Measurements from ENCODE around the gene CDRT4. TPM values are rescaled to one million over a fixed set of nuclear protein-coding genes. Genes with fewer than 3 reads are reported as not detected.

CDRT4 gene
- polyA plus RNA-seq, 2 of the 4 experiments (the other 2 are of a cell fraction), result 0.58 to 5.4 TPM

DNA sequence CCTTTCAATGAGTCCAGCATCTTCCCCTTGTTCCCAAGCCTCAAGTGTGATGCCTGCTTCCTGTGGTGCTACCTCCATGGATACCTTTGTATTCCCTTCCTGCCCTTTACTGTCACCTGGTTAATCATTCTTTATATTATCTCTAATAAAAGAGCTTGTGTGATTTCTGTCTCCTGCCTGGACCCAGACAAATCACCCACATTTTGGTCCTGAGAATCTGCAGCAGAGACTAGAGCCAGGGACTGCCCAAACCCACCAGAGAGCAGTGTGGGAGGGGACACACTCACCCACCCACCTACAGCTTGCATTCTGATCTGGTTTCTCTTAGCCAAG is 30.2 kb downstream of the CDRT4 start:
- Histone ChIP-seq H3K27ac (no peak overlapping the region), H3K4me2 (no peak overlapping the region), H3K9me3 (no peaks in the 10 kb centered on the region), H3K4me1 (no peaks in the 10 kb centered on the region), H3K4me3 (no peak overlapping the region)
- DNase-seq (ENCODE audit: low read depth in 1 of 2, low spot score in 1 of 2) (no peak), ATAC-seq (no peak), FAIRE-seq (no peak)
- TF ChIP-seq RCOR1 (IDR thresholded peaks at IDR 0.05; ENCODE audit: low read depth, low read length) (no peak), BHLHE40 (IDR thresholded peaks at IDR 0.05; ENCODE audit: low read depth, low read length) (no peak), HOXB13 (CRISPR knock-in tag; IDR thresholded peaks at IDR 0.05; ENCODE audit: low read depth) (no peak), KDM5A (IDR thresholded peaks at IDR 0.05) (no peak), TP53 (CRISPR knock-in tag; IDR thresholded peaks at IDR 0.05) (no peak), GATA3 (IDR thresholded peaks at IDR 0.05; ENCODE audit: borderline replicate concordance) (no peak), HOXB5 (CRISPR knock-in tag; IDR thresholded peaks at IDR 0.05) (no peak), HDAC2 (IDR thresholded peaks at IDR 0.05) (no peak), CBX2 (IDR thresholded peaks at IDR 0.05; ENCODE audit: borderline replicate concordance, low read depth) (no peak), FOSB (CRISPR knock-in tag; IDR thresholded peaks at IDR 0.05) (no peak), FOSL2 (IDR thresholded peaks at IDR 0.05) (no peak), FOSL2 (CRISPR knock-in tag; IDR thresholded peaks at IDR 0.05) (no peak)
- CTCF ChIA-PET, result interaction anchor here (0.9 to 1.7 kb wide), 8 partner anchors 9 to 179 kb away, joined by 3 to 6 read pairs (median 4); no protein-coding TSS in a partner anchor
- POLR2A ChIA-PET, result no interaction called here

DNA sequence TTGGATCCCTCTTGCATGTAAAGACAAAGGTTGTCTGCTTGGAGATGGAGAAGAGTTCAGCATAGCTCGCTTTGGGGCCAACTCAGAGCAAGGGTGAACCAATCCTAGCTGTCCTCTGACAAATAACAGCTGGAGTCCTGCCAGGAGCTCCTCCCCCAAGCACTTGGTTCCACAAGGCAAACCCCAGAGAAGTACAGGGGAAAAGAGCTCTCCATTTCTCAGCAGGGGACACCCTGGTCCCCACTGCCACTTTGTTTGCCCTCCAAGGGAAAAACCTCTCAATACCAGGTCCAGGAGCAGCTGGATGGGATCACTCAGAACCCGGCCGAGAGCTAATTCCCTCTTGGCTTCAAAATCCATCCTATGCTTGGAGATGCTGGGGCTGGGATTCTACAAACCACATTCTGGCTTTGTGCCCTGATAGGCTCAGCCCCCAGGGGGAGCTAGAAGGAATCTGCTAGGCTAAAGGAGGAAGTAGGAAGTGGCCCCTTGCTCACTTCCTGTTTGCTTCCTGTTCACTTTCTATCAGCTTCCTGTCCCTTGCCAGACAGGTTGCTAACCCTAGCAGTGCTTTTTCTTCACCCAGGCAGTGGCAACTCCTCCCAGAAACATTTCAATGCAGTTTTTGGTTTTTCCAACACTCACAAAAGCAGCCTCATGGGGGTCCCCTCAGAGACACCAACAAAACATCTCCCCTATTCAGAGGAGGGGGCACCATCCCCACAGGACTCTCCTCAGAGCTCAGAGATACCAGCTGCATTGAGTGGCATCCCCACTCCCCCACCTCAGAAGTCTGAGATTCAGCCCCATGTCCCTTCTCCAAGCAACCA is 30.7 kb downstream of the CDRT4 start:
- FAIRE-seq (no peak), DNase-seq (ENCODE audit: low read depth in 1 of 2, low spot score in 1 of 2) (peak; percentile 41 to 48), ATAC-seq (peak in 1 of 2 experiments; percentile 61; a peak in 3 of 6 replicates)
- ChIA-PET POLR2A (no interaction called here), CTCF (interaction anchor here (1.0 to 1.7 kb wide), 6 partner anchors 19 to 179 kb away, joined by 3 to 6 read pairs (median 4); no protein-coding TSS in a partner anchor)
- Histone ChIP-seq H3K27ac (0 out of 6 replicates have a peak overlapping the region, but pooled peaks of 1 of the 2 experiments have one; percentile 11), H3K4me3 (no peak overlapping the region), H3K9me3 (no peaks in the 10 kb centered on the region), H3K4me1 (no peaks in the 10 kb centered on the region), H3K4me2 (no peak overlapping the region)
- WGBS (ENCODE audit: missing lambda C conversion rate), result 85% methylated on average over 3 of the region's 3 CpGs
- TF ChIP-seq USF2 (IDR thresholded peaks at IDR 0.05) (no peak), EP300 (IDR thresholded peaks at IDR 0.05) (no peak), KDM5A (IDR thresholded peaks at IDR 0.05) (no peak), NFE2L2 (conservative IDR thresholded peaks at IDR 0.05; ENCODE audit: low read length) (no peak), CHD4 (IDR thresholded peaks at IDR 0.05; ENCODE audit: borderline replicate concordance) (no peak), TFCP2L1 (CRISPR knock-in tag; IDR thresholded peaks at IDR 0.05) (no peak), RCOR1 (IDR thresholded peaks at IDR 0.05; ENCODE audit: low read depth, low read length) (no peak), KDM1A (IDR thresholded peaks at IDR 0.05; ENCODE audit: low read depth) (no peak), E2F6 (IDR thresholded peaks at IDR 0.05; ENCODE audit: borderline replicate concordance, low read depth) (no peak), CBX8 (IDR thresholded peaks at IDR 0.05) (no peak), CBX2 (IDR thresholded peaks at IDR 0.05; ENCODE audit: borderline replicate concordance, low read depth) (no peak)
- TF ChIP-seq, protein P1, sequence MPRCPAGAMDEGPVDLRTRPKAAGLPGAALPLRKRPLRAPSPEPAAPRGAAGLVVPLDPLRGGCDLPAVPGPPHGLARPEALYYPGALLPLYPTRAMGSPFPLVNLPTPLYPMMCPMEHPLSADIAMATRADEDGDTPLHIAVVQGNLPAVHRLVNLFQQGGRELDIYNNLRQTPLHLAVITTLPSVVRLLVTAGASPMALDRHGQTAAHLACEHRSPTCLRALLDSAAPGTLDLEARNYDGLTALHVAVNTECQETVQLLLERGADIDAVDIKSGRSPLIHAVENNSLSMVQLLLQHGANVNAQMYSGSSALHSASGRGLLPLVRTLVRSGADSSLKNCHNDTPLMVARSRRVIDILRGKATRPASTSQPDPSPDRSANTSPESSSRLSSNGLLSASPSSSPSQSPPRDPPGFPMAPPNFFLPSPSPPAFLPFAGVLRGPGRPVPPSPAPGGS (IDR thresholded peaks at IDR 0.05), result no peak

GRCh38 chr17:15434956-15435355 is 32.5 kb downstream of the CDRT4 start:
- Histone ChIP-seq H3K4me3 (no peak overlapping the region), H3K4me2 (no peak overlapping the region), H3K4me1 (no peaks in the 10 kb centered on the region), H3K9me3 (no peaks in the 10 kb centered on the region), H3K27ac (no peak overlapping the region)
- POLR2A ChIA-PET, result no interaction called here
- TF ChIP-seq HEYL (CRISPR knock-in tag; IDR thresholded peaks at IDR 0.05) (no peak), ESRRA (IDR thresholded peaks at IDR 0.05; ENCODE audit: borderline replicate concordance, low read length) (no peak), CEBPB (IDR thresholded peaks at IDR 0.05) (no peak), KDM1A (IDR thresholded peaks at IDR 0.05; ENCODE audit: low read depth) (no peak), SMC3 (IDR thresholded peaks at IDR 0.05) (no peak)
- FAIRE-seq (no peak), DNase-seq (ENCODE audit: low read depth in 1 of 2, low spot score in 1 of 2) (no peak), ATAC-seq (no peak)
- 91% methylated on average over 8 of the region's 8 CpGs for WGBS (ENCODE audit: missing lambda C conversion rate)
- CTCF ChIA-PET, result interaction anchor here (1.3 kb wide), 1 partner anchor 14 kb away, joined by 3 read pairs; no protein-coding TSS in a partner anchor

Data from A549 (cell line).